Liver (tissue), 9 donors: ENCODE results near the gene RPS6KA5. TPM values are rescaled to one million over a fixed set of nuclear protein-coding genes. Genes with fewer than 3 reads are reported as not detected.

ENCODE experiments used
- DNase-seq: peaks from one replicate; pipeline ENCODE4 v3.0.0-alpha.2; 2017; ENCODE audit warnings: low spot score
- H3K27ac ChIP-seq, 2 donors: one replicate each; pipeline ENCODE4 v1.7.0; 2013; ENCODE audit warnings: inconsistent platforms in 2 of 2, low read length in 2 of 2, control low read depth in 1 of 2, low read depth in 1 of 2, mild to moderate bottlenecking in 1 of 2
- H3K27me3 ChIP-seq, 4 donors: one replicate each; pipeline versions ENCODE4 v1.6.1 to v1.7.0; 2013; ENCODE audit warnings: low read length in 3 of 4, inconsistent platforms in 1 of 4, mild to moderate bottlenecking in 1 of 4, moderate library complexity in 1 of 4; ENCODE audit not compliant: control insufficient read depth in 4 of 4, insufficient read depth in 4 of 4
- H3K36me3 ChIP-seq, 4 donors: one replicate each; pipeline versions ENCODE4 v1.6.1 to v1.7.0; 2013; ENCODE audit warnings: low read length in 3 of 4, mild to moderate bottlenecking in 3 of 4, low read depth in 1 of 4, moderate library complexity in 1 of 4; ENCODE audit not compliant: control insufficient read depth in 4 of 4, insufficient read depth in 3 of 4
- H3K4me1 ChIP-seq, 4 donors: one replicate each; pipeline versions ENCODE4 v1.6.1 to v1.7.0; 2013; ENCODE audit warnings: low read length in 3 of 4, mild to moderate bottlenecking in 3 of 4, moderate library complexity in 1 of 4; ENCODE audit not compliant: control insufficient read depth in 4 of 4, insufficient read depth in 4 of 4
- H3K4me3 ChIP-seq, 3 donors: one replicate each; pipeline versions ENCODE4 v1.6.1 to v1.7.0; 2013; ENCODE audit warnings: low read length in 3 of 3, control low read depth in 1 of 3, low read depth in 1 of 3, mild to moderate bottlenecking in 1 of 3
- H3K9ac ChIP-seq, 2 donors: one replicate each; pipeline ENCODE4 v1.7.0; 2013; ENCODE audit warnings: low read length in 2 of 2, mild to moderate bottlenecking in 2 of 2, moderate library complexity in 2 of 2, control low read depth in 1 of 2, low read depth in 1 of 2
- H3K9me3 ChIP-seq, 4 donors: one replicate each; pipeline versions ENCODE4 v1.6.1 to v1.7.0; 2013; ENCODE audit warnings: low read length in 3 of 4; ENCODE audit not compliant: control insufficient read depth in 4 of 4
- CTCF ChIP-seq: fragments of 150-350 bp; IDR thresholded peaks from 2 replicates; pipeline ENCODE4 v1.5.1; 2017; ENCODE audit warnings: improper control_type of control experiment, low read depth, low read length; ENCODE audit not compliant: missing input control
- EGR1 ChIP-seq, 2 donors: IDR thresholded peaks; 2 replicates each; pipeline ENCODE4 v1.6.1; 2016 to 2018; ENCODE audit warnings: antibody characterized with exemption in 2 of 2, low read depth in 2 of 2
- FOXA1 ChIP-seq: IDR thresholded peaks from 2 replicates; pipeline ENCODE4 v1.6.1; 2016; ENCODE audit warnings: antibody characterized with exemption
- FOXA2 ChIP-seq: IDR thresholded peaks from 2 replicates; pipeline ENCODE4 v1.6.1; 2016; ENCODE audit warnings: antibody characterized with exemption
- GABPA ChIP-seq, 2 donors: IDR thresholded peaks in 1 of 2; conservative IDR thresholded peaks in 1 of 2; 2 replicates each; pipeline ENCODE4 v1.6.1; 2016; ENCODE audit warnings: antibody characterized with exemption in 2 of 2, mild to moderate bottlenecking in 1 of 2, moderate library complexity in 1 of 2
- HNF4A ChIP-seq, 2 donors: conservative IDR thresholded peaks; 2 replicates each; pipeline ENCODE4 v1.6.1; 2016; ENCODE audit warnings: antibody characterized with exemption in 2 of 2, mild to moderate bottlenecking in 2 of 2
- HNF4G ChIP-seq: IDR thresholded peaks from 2 replicates; pipeline ENCODE4 v1.6.1; 2016; ENCODE audit warnings: antibody characterized with exemption
- JUND ChIP-seq, 2 donors: IDR thresholded peaks; 2 replicates each; pipeline ENCODE4 v1.6.1; 2016; ENCODE audit warnings: antibody characterized with exemption in 2 of 2
- MAX ChIP-seq: IDR thresholded peaks from 2 replicates; pipeline ENCODE4 v1.6.1; 2016; ENCODE audit warnings: antibody characterized with exemption
- NR2F2 ChIP-seq: IDR thresholded peaks from 2 replicates; pipeline ENCODE4 v1.6.1; 2016; ENCODE audit warnings: antibody characterized with exemption
- RAD21 ChIP-seq, 2 donors: IDR thresholded peaks; 2 replicates each; pipeline ENCODE4 v1.6.1; 2016; ENCODE audit warnings: antibody characterized with exemption in 2 of 2, mild to moderate bottlenecking in 2 of 2
- RXRA ChIP-seq, 2 donors: IDR thresholded peaks; 2 replicates each; pipeline ENCODE4 v1.6.1; 2017 to 2018; ENCODE audit warnings: antibody characterized with exemption in 2 of 2, mild to moderate bottlenecking in 1 of 2
- SP1 ChIP-seq: IDR thresholded peaks from 2 replicates; pipeline ENCODE4 v1.6.1; 2018; ENCODE audit warnings: antibody characterized with exemption, mild to moderate bottlenecking
- TAF1 ChIP-seq: conservative IDR thresholded peaks from 2 replicates; pipeline ENCODE4 v1.6.1; 2016; ENCODE audit warnings: antibody characterized with exemption, mild to moderate bottlenecking
- YY1 ChIP-seq: IDR thresholded peaks from 2 replicates; pipeline ENCODE4 v1.6.1; 2016; ENCODE audit warnings: antibody characterized with exemption, mild to moderate bottlenecking
- ZBTB33 ChIP-seq: IDR thresholded peaks from 2 replicates; pipeline ENCODE4 v1.6.1; 2016; ENCODE audit warnings: antibody characterized with exemption
- WGBS: extraction: QIAGEN DNeasy Blood & Tissue Kit; methylation state at CpG from one replicate; pipeline ENCODE4 v1.1.7; 2013; 5-methylcytosine and 5-hydroxymethylcytosine counted together
- polyA plus RNA-seq, 2 donors: library from polyadenylated mRNA; stranded (reverse) in 1 of 2; unstranded in 1 of 2; fragments of 200-250 nt in 1 of 2; fragments of >200 nt in 1 of 2; fragmentation: Nextera tagmentation in 1 of 2; extraction: Ambion mirVana in 1 of 2; gene quantifications; one replicate each; pipeline versions ENCODE4 v1.2.1 to v1.2.3, GENCODE V29; 2013 to 2015
- total RNA-seq, 2 donors: library from RNA; depleted of rRNA; stranded (reverse); fragments of >200 nt; gene quantifications; one replicate each; pipeline ENCODE4 v1.2.3, GENCODE V29; 2014
- TF ChIP-seq, protein P1 (sequence below): IDR thresholded peaks from 2 replicates; pipeline ENCODE4 v1.6.1; 2016; ENCODE audit warnings: antibody characterized with exemption
- TF ChIP-seq, protein P2 (sequence below): IDR thresholded peaks from 2 replicates; pipeline ENCODE4 v1.6.1; 2016; ENCODE audit warnings: antibody characterized with exemption, mild to moderate bottlenecking
- donor health status: healthy.
- donor health status: healthy.
- donor health status: healthy.
- donor health status: healthy.
- donor health status: healthy.

RPS6KA5 gene
- total and polyA plus RNA-seq, 4 donors: 0.52 to 2.3 (median 1.3) TPM

DNA sequence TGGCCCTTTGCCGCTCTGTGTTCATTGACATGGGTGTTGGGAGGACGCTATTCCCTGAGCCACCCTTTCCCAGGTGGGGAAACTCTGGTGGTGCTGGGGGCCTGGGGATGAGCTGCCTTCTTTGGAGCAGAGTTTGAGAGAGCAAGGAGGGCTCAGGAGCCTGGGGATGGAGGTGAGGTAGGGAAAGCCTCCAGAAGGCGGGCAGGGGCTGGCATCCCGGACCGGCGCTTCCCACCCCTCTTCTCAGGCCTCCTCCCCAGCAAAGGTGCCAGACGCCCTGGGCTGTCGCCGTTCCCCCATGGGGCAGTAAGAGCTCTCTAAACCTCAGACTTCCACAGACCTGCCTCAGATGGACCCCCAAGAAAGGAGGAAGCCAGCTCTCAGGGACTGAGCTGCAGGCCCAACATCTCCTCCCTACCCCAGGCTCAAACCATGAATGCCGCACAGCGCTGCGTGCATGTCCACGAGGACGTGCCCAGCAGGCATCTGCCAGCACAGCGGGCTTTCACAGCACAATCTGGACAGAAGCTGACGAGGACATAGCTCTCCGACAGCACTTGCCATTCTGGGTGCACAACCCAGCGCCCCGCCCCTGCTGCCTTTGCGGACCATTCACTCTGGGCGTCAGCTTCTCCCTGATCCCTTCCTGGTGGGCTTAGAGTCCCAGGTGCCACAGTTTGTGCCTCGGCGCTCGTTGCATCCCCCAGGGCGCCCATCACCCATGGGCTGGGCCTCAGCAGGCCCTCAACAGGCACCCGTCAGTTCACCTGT is 229.3 kb downstream of the RPS6KA5 start:
- Histone ChIP-seq H3K36me3 (no peaks in the 10 kb centered on the region), H3K4me1 (peaks cover 0 to 4% (median 3%) of the 10 kb centered on the region in 4 donors), H3K27ac (no peak overlapping the region), H3K9me3 (no peaks in the 10 kb centered on the region), H3K9ac (no peak overlapping the region), H3K4me3 (no peak overlapping the region), H3K27me3 (no peaks in the 10 kb centered on the region)
- WGBS: 96% methylated on average over 26 of the region's 26 CpGs
- TF ChIP-seq YY1: no peak
- TF ChIP-seq, protein P1, sequence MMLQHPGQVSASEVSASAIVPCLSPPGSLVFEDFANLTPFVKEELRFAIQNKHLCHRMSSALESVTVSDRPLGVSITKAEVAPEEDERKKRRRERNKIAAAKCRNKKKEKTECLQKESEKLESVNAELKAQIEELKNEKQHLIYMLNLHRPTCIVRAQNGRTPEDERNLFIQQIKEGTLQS: no peak
- TF ChIP-seq RXRA (IDR thresholded peaks at IDR 0.05): no peak
- TF ChIP-seq SP1: no peak
- no peak for TF ChIP-seq ZBTB33
- TF ChIP-seq, protein P2, sequence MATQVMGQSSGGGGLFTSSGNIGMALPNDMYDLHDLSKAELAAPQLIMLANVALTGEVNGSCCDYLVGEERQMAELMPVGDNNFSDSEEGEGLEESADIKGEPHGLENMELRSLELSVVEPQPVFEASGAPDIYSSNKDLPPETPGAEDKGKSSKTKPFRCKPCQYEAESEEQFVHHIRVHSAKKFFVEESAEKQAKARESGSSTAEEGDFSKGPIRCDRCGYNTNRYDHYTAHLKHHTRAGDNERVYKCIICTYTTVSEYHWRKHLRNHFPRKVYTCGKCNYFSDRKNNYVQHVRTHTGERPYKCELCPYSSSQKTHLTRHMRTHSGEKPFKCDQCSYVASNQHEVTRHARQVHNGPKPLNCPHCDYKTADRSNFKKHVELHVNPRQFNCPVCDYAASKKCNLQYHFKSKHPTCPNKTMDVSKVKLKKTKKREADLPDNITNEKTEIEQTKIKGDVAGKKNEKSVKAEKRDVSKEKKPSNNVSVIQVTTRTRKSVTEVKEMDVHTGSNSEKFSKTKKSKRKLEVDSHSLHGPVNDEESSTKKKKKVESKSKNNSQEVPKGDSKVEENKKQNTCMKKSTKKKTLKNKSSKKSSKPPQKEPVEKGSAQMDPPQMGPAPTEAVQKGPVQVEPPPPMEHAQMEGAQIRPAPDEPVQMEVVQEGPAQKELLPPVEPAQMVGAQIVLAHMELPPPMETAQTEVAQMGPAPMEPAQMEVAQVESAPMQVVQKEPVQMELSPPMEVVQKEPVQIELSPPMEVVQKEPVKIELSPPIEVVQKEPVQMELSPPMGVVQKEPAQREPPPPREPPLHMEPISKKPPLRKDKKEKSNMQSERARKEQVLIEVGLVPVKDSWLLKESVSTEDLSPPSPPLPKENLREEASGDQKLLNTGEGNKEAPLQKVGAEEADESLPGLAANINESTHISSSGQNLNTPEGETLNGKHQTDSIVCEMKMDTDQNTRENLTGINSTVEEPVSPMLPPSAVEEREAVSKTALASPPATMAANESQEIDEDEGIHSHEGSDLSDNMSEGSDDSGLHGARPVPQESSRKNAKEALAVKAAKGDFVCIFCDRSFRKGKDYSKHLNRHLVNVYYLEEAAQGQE: no peak
- TF ChIP-seq GABPA (IDR thresholded peaks at IDR 0.05 in 1 of 2, conservative IDR thresholded peaks at IDR 0.05 in 1 of 2): no peak
- no peak for TF ChIP-seq FOXA1
- no peak for TF ChIP-seq CTCF
- no peak for TF ChIP-seq TAF1
- no peak for TF ChIP-seq RAD21 (IDR thresholded peaks at IDR 0.05)
- TF ChIP-seq JUND (IDR thresholded peaks at IDR 0.05): no peak
- no peak for TF ChIP-seq HNF4G
- no peak for TF ChIP-seq FOXA2
- no peak for TF ChIP-seq MAX
- no peak for TF ChIP-seq EGR1 (IDR thresholded peaks at IDR 0.05; ENCODE audit: low read depth in 2 of 2)
- no peak for TF ChIP-seq NR2F2
- no peak for TF ChIP-seq HNF4A (conservative IDR thresholded peaks at IDR 0.05)
- no peak for DNase-seq
